ENCODE data around the gene DAB2. TPM values are rescaled to one million over a fixed set of nuclear protein-coding genes. Genes with fewer than 3 reads are reported as not detected.

Gene DAB2
- polyA plus RNA-seq, 1 donor from 2014 or later, result 0.63 TPM

DNA sequence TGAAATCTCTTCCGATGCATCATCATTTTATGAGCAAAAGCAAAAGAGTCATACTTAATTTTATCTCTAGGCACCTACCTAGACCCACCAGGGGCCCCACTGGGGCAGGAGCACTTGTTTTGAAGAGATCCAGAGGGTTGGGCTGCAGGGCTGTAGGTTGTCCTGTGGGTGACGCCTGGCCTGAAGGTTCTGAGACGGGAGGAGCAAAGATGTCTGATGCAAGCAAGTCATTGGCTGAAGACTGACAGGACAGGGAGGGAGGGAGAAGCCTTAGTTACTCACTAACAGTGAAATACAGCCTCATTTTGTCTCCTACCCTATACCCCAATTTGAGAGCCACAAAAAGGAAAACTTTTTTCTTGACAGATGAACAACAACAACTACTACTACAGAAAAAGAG lies 43.4 kb downstream of the DAB2 start:
- Histone ChIP-seq H3K9me3 (ENCODE audit: low read length) (no peaks in the 10 kb centered on the region), H3K9ac (ENCODE audit: low read length) (no peak overlapping the region), H3K79me2 (replicated peaks; ENCODE audit: insufficient read depth, low read length) (no peaks in the 10 kb centered on the region), H3K36me3 (ENCODE audit: insufficient read depth, low read length) (no peaks in the 10 kb centered on the region), H3K27ac (ENCODE audit: low read length) (no peak overlapping the region), H3K27me3 (ENCODE audit: insufficient read depth, low read depth, low read length) (no peaks in the 10 kb centered on the region), H3K9me2 (ENCODE audit: insufficient read depth, low read length) (no peaks in the 10 kb centered on the region), H3K4me3 (ENCODE audit: low read length) (no peak overlapping the region), H3K4me2 (ENCODE audit: low read length) (no peak overlapping the region), H2AFZ (ENCODE audit: low read depth, low read length) (no peak overlapping the region), H3F3A (ENCODE audit: insufficient read depth, low read length, poor library complexity, severe bottlenecking) (no peaks in the 10 kb centered on the region), H4K20me1 (ENCODE audit: insufficient read depth) (no peaks in the 10 kb centered on the region)
- TF ChIP-seq, protein P1, sequence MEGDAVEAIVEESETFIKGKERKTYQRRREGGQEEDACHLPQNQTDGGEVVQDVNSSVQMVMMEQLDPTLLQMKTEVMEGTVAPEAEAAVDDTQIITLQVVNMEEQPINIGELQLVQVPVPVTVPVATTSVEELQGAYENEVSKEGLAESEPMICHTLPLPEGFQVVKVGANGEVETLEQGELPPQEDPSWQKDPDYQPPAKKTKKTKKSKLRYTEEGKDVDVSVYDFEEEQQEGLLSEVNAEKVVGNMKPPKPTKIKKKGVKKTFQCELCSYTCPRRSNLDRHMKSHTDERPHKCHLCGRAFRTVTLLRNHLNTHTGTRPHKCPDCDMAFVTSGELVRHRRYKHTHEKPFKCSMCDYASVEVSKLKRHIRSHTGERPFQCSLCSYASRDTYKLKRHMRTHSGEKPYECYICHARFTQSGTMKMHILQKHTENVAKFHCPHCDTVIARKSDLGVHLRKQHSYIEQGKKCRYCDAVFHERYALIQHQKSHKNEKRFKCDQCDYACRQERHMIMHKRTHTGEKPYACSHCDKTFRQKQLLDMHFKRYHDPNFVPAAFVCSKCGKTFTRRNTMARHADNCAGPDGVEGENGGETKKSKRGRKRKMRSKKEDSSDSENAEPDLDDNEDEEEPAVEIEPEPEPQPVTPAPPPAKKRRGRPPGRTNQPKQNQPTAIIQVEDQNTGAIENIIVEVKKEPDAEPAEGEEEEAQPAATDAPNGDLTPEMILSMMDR (IDR thresholded peaks at IDR 0.05; ENCODE audit: poor library complexity, severe bottlenecking), result no peak
- TF ChIP-seq MXI1 (conservative IDR thresholded peaks at IDR 0.05; ENCODE audit: poor library complexity, severe bottlenecking) (no peak), RAD21 (conservative IDR thresholded peaks at IDR 0.05) (no peak), TAF1 (IDR thresholded peaks at IDR 0.05; ENCODE audit: low read depth) (no peak), SMC3 (conservative IDR thresholded peaks at IDR 0.05; ENCODE audit: poor library complexity) (no peak), POLR2AphosphoS5 (IDR thresholded peaks at IDR 0.05) (no peak), EZH2 (IDR thresholded peaks at IDR 0.05; ENCODE audit: borderline replicate concordance, insufficient read depth, low read length, poor library complexity, severe bottlenecking) (no peak), REST (IDR thresholded peaks at IDR 0.05; ENCODE audit: borderline replicate concordance) (no peak)

- Histone ChIP-seq H3K4me2 (ENCODE audit: low read length) (no peak overlapping the region), H3K4me3 (ENCODE audit: low read length) (no peak overlapping the region), H3K9me2 (ENCODE audit: insufficient read depth, low read length) (no peaks in the 10 kb centered on the region), H3K79me2 (replicated peaks; ENCODE audit: insufficient read depth, low read length) (no peaks in the 10 kb centered on the region), H3K27me3 (ENCODE audit: insufficient read depth, low read depth, low read length) (no peaks in the 10 kb centered on the region), H3K36me3 (ENCODE audit: insufficient read depth, low read length) (no peaks in the 10 kb centered on the region), H4K20me1 (ENCODE audit: insufficient read depth) (no peaks in the 10 kb centered on the region), H3K9me3 (ENCODE audit: low read length) (no peaks in the 10 kb centered on the region), H3K9ac (ENCODE audit: low read length) (no peak overlapping the region), H3F3A (ENCODE audit: insufficient read depth, low read length, poor library complexity, severe bottlenecking) (no peaks in the 10 kb centered on the region), H2AFZ (ENCODE audit: low read depth, low read length) (no peak overlapping the region), H3K27ac (ENCODE audit: low read length) (no peak overlapping the region)
- TF ChIP-seq MXI1 (conservative IDR thresholded peaks at IDR 0.05; ENCODE audit: poor library complexity, severe bottlenecking) (no peak), TAF1 (IDR thresholded peaks at IDR 0.05; ENCODE audit: low read depth) (no peak), RAD21 (conservative IDR thresholded peaks at IDR 0.05) (no peak), POLR2AphosphoS5 (IDR thresholded peaks at IDR 0.05) (no peak), EZH2 (IDR thresholded peaks at IDR 0.05; ENCODE audit: borderline replicate concordance, insufficient read depth, low read length, poor library complexity, severe bottlenecking) (no peak), REST (IDR thresholded peaks at IDR 0.05; ENCODE audit: borderline replicate concordance) (no peak)
Measured at GRCh38 chr5:39379693-39380092, 45.1 kb downstream of the DAB2 start.
